HG02678 (cell line): ENCODE results near the gene ITPRID2.

Experiments
- ATAC-seq: cut with Tn5 transposase; IDR thresholded peaks from one replicate; pipeline ENCODE4 v1.9.1; 2021; ENCODE audit warnings: mild to moderate bottlenecking, moderate library complexity; ENCODE audit not compliant: unreplicated experiment

ITPRID2 gene

DNA sequence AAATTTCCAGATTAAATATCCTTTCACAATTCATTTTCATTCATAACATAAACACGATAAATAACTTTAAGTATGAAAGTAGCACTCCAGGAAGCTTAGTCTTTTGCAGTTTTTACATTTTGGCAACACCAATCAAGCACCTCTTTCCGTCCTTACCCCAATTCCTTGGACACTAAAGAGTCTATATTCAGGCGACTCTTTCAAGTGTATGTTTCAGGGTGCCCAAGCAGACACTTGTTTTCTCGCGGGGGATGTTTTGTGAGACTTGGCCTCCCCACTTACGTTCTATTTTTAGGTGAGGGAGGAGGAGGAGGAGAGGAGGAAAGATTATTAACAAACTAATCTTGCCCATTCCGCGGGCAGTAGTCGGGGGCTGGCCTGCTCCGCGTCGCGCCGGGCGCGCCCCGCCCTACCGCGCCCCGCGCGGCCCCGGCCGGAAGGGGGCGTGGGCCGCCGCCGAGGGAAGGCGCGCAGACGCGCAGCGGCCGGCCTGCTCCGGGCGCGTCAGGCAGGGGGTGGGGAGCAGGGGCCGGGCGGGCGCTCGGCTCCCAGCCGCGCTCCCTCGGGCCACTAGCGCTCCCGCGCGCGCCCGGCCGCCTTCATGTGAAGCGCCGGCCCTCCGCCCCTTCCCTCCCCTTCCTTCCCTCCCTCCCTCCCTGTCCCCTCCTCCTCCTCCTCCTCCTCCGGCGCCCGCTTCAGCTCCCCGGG lies at the start of gene ITPRID2:
TSS of gene ITPRID2 (plus strand) at position 473 of the 708 bp plus-strand sequence. CDS start 337 bp downstream, outside the sequence.
- peak; percentile 88 for ATAC-seq

DNA sequence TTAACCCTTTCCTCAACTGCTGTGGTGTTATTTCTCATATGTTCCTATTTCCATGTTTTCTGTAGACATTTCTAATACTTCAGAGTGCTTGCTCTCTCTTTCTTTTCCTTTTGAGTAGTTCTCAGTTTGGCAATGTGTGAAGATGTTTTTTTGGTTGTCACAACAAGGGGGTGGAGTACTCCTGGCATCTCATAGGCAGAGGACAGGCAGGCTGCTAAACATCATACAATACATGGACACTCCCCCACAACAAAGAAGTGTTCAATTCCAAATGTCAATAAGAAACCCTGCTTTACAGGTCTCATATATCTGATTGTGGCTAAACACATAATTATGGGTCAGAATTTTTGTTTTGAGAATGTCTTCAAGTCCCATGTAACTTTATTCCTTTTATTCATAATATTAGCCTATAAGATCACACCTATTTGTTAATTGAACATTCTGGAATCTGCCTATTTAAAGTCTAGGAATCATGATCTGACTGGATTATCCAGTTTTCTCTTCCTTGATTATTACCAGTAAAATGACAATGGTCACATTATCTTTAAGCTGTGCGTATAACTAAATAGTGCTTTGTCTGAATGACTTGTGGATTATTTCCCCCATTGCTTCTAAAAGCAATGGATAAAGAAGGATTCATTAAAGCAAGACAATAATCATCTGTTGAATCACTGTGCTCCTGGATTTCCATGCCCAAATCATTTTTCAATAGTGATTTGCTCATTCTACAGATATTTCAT lies 46.8 kb upstream of the ITPRID2 start:
- no peak for ATAC-seq

DNA sequence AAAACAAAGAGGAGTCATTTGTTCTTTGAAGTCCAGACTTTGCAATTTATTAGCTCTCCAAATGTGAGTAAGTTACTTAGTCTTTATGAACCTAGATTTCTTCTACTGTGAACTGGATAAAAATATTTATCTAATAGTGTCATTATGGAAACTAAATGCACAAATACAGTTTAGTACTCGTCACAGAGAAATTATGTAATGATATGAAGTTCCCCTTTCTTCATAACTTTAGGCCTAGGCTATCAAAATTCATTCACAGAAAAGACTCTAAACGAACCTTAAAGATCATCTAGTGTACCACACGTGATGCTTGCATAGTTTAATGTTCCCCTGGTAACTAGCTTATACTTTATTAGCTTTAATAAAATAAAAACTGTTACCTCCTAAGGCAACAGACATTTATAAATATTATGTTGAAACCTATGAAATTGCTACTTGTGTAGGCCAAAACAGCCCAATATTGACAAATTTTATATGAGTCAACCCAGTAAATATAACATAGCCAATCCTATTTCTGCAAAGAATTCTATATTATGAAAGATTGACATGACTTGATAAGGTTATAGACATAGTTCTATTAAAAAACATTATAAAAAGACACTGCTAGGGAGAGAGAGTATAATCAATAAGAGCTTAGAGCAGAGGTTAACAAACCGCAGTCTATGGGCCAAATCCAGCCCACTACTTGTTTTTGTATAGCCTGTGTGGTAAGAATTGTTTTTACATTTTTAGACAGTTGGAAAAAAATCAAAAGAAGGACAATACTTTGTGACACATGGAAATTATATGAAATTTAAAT lies 44.9 kb upstream of the ITPRID2 start:
- ATAC-seq = no peak

GRCh38 chr2:181847198-181847556 lies 44.4 kb upstream of the ITPRID2 start:
- ATAC-seq = no peak

DNA sequence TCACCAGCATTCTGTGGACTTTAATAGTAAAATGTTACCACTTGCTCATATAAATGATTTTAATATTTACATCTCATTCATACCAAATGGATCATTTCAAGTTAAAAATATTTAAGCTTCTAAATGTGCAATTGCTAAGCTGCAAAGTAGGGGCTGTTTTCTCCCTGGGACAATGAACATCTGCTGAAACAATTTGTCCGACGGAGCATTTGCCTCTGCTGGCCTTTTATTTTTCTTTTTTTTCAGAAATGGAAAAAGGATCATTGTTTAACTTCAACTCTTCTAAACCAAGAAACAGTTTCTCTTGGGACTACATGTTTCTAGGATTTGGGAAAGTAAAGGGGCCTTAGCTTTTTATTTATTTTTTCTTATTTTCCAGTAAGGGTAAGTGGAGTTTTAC lies 43.8 kb upstream of the ITPRID2 start:
- ATAC-seq = no peak

GRCh38 chr2:181848261-181848886 lies 43.2 kb upstream of the ITPRID2 start:
- ATAC-seq = no peak

- no peak for ATAC-seq
These were observed 41.9 kb upstream of the ITPRID2 start for GRCh38 chr2:181849601-181850000.

DNA sequence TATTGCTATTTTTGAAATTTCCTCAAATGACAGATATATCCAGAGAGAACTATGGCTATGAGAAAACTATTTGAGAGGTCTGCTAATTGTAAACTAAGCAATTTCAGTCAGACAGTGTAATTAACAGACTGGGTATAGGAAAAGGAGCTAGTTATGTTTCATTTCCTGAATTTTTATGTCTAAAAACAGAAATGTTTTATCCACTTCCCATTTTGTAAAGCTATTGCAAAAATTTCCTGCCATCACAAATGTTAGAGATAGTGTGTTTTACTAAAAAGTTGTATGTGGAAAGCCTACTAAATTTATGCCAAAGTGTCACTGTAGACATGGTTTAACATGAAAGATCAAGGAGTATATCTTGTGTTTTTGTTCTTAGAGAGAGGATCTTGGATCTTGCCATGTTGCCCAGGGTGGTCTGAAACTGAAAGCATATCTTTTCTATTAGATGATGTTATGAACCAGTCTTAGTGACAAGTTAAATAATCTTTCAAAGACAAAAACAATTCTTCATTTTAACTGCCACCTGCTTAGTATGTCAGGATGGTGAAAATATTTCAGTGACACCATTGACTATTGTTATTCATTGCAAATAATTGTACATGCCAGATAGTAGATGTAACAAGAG lies 40.5 kb upstream of the ITPRID2 start:
- ATAC-seq = peak; percentile 75

DNA sequence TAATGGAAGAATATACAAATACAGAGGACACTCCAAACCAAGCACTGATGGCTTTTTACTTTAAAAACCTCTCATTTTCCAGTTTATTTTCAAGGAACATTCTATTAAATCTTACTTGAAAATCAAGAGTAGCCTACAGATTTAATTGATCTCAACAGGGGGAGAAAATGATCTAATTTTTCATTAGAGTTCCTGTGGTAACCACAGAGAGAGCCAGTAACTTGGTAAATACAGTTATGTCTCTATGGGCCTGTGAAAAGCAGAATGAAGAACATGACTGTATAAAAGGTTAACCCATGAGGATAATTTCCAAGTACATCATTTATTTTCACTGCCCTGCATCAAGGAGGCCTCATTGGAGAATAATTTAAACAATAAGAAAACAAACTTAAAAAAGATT lies 39.8 kb upstream of the ITPRID2 start:
- no peak for ATAC-seq

GRCh38 chr2:181853696-181854095 lies 37.8 kb upstream of the ITPRID2 start:
- ATAC-seq = no peak

DNA sequence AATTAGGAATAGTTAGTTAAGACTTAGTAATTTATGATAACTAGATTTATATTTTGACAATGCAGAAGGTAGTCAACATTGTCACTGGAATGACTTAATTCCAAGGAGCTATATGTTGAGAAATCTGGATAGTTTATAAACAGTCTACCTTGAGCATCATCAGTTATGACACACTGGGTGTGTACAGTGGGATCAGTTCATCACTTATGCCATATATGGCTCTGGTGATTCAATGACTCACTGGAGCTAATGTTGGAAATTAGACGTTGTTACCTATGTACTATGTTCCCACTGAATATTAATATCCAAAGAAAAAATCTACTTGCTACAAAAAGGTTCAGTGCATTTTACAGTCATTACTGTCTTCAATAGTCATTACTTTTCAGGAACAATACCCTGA lies 34.0 kb upstream of the ITPRID2 start:
- ATAC-seq = no peak

- no peak for ATAC-seq
These were observed 32.9 kb upstream of the ITPRID2 start for GRCh38 chr2:181858600-181858999.

DNA sequence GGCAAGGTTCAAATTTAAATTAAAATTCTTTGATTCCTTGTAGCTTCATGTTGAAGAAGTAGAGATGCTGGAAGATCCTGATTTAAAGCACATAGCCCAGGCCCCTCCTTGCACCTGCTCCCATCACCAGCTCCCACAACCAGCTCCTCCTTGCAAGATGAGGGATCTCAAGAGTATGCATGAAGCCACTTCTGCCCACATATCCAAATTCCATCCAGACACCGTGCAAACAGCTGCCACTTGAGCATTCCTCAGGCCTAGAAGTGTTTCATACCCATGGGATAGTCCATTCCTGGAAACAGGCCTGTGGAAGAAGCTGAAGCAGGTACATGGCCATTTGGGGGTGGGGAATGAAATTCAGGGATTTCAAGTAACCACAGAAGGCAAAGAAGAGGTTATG lies 32.4 kb upstream of the ITPRID2 start:
- no peak for ATAC-seq

DNA sequence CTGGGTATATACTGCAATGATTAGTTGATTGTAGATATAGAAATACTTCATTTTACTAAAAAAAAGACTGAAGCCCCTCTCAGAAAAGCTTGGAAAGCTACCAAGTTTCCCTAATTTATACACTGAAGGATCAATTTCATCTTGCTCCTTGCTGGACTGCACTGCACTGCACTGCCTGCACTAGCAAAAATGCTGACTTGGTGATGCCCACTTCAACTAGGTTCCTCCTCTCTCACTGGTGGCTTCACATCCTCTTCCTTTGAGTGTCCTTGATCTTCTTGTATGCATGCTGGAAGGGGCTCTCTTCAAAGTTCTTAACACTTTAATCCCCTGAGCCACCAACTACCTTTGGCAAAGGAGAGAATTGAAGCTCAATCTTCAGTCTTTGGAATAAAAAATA lies 31.7 kb upstream of the ITPRID2 start:
- ATAC-seq = no peak

DNA sequence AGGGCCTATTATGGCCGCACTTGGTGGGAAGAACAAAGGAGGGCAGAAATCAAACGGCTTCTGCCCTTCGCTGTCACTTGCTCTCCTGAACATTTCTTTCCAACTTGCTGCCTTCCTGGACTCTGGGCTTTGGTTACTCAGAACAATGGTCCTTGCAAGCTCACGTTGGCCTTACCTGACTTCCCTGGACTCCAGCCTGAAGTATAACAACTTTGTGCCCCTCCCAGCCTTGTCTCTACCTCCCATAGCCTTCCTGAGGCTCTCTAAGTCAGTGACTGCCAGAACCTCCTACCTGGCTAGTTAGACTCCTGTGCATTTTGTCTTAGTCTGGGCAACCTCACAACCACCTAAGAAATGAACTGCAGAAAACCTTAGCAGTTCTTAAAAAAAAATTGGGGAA lies 30.2 kb upstream of the ITPRID2 start:
- no peak for ATAC-seq

GRCh38 chr2:181862583-181863281 lies 28.8 kb upstream of the ITPRID2 start:
- ATAC-seq = no peak

- ATAC-seq = no peak
These were observed 19.4 kb upstream of the ITPRID2 start for GRCh38 chr2:181872178-181872577.

DNA sequence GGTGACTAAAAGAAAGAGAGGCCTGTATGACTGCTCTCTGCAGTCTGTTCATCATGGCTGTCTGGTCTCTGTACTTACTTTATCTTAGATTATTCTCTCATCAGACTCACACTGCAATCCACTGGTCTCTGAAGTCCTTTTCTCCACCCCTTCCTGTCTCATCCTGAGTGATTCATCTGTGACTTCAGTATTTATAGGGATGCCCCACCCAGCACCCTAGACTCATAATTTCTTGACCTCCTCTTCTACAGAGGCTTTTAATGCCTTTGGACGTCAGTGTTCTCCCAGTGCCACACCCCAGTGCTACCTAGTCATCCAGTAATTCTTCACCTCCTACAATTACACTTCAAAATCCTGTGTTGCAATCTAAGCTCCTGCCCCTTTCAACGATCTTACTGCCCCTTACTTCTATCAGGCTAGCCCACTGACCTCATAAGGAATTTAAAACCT lies 14.9 kb upstream of the ITPRID2 start:
- ATAC-seq = no peak

GRCh38 chr2:181877181-181877664 lies 14.3 kb upstream of the ITPRID2 start:
- no peak for ATAC-seq

DNA sequence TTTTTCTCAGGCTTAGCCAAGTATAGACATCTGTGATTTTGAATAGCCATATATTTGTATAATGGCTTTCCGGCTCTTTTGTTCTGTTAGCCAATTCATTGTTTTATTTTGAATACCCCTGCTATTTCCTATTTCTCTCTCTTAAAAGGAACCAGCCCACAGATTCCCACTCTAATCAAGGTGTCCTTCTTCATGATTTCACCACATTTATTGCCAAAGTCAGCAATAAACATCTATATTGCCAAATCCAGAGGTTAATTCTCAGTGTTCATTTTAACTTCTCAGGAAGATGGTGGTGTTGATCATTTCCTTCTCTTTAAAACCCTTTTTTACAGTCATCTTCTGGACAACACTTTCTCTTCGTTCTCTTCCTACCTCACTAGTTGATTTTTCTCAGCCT lies 13.1 kb upstream of the ITPRID2 start:
- no peak for ATAC-seq
